A673 (cell line): ENCODE data around the gene DLD. TPM values are rescaled to one million over a fixed set of nuclear protein-coding genes. Genes with fewer than 3 reads are reported as not detected.
"Not testable (repeated sequence)": the region's sequence is repeated elsewhere in the genome, so short reads cannot be mapped to it uniquely, and the experiment has no call there.

Experiments
- BruUV-seq: library from RNA; stranded (reverse); fragments of 400-500 nt; replicated peaks from 2 replicates; lab custom pipeline; 2021; lab: Mats Ljungman, UMichigan
- CTCF ChIA-PET: fragments of 300-600 bp; sonication (Branson Sonifier 250); formaldehyde crosslinking; loops from one replicate; lab custom pipeline; 2022; ENCODE audit warnings: antibody characterized with exemption; lab: Charles Lee
- POLR2A ChIA-PET: fragments of 300-600 bp; sonication (Branson Sonifier 250); formaldehyde crosslinking; loops from one replicate; lab custom pipeline; 2022; ENCODE audit warnings: antibody characterized with exemption; ENCODE audit not compliant: low non-redundant PET; lab: Charles Lee
- DNase-seq: peaks from one replicate; pipeline ENCODE4 v3.0.0-alpha.2; 2015; ENCODE audit warnings: low spot score
- H3K27ac ChIP-seq: fragments of 200-600 bp; sonication (generic); 2 replicates; pipeline ENCODE4 v1.5.1; 2016; ENCODE audit warnings: mixed run types, low read depth, mild to moderate bottlenecking, mixed read lengths, antibody characterized with exemption, low read length; ENCODE audit not compliant: poor library complexity, severe bottlenecking
- H3K27me3 ChIP-seq: fragments of 200-600 bp; sonication (generic); replicated peaks from 2 replicates; pipeline ENCODE4 v1.6.1; 2017; ENCODE audit warnings: mixed run types, low read depth, mild to moderate bottlenecking, mixed read lengths, antibody characterized with exemption, low read length; ENCODE audit not compliant: insufficient read depth, poor library complexity
- H3K36me3 ChIP-seq: fragments of 200-600 bp; sonication (generic); 2 replicates; pipeline ENCODE4 v1.6.1; 2016; ENCODE audit warnings: mixed run types, mild to moderate bottlenecking, mixed read lengths, antibody characterized with exemption, low read length; ENCODE audit not compliant: insufficient read depth, poor library complexity, severe bottlenecking
- H3K4me1 ChIP-seq: fragments of 200-600 bp; sonication (generic); 2 replicates; pipeline ENCODE4 v1.6.1; 2017; ENCODE audit warnings: mixed run types, mild to moderate bottlenecking, mixed read lengths, antibody characterized with exemption, low read length; ENCODE audit not compliant: insufficient read depth, poor library complexity, severe bottlenecking
- H3K4me3 ChIP-seq: fragments of 200-600 bp; sonication (generic); 2 replicates; pipeline ENCODE4 v1.5.1; 2016; ENCODE audit warnings: low read depth, mixed run types, mild to moderate bottlenecking, mixed read lengths, low read length; ENCODE audit not compliant: poor library complexity, severe bottlenecking
- H3K9me3 ChIP-seq: fragments of 200-600 bp; sonication (generic); 2 replicates; pipeline ENCODE4 v1.6.1; 2016; ENCODE audit warnings: mixed run types, low read depth, mild to moderate bottlenecking, mixed read lengths, antibody characterized with exemption, low read length; ENCODE audit not compliant: poor library complexity, severe bottlenecking
- CTCF ChIP-seq: fragments of 300-800, 200-600 bp; sonication (generic); conservative IDR thresholded peaks from 2 replicates; pipeline ENCODE4 v1.5.1; 2017; ENCODE audit warnings: low read depth, mild to moderate bottlenecking, antibody characterized with exemption, low read length, moderate library complexity, mixed read lengths
- EZH2 ChIP-seq: fragments of 200-600 bp; sonication (generic); IDR thresholded peaks from 2 replicates; pipeline ENCODE4 v1.6.1; 2017; ENCODE audit warnings: borderline replicate concordance, low read depth, mild to moderate bottlenecking, mixed read lengths, antibody characterized with exemption, low read length; ENCODE audit not compliant: poor library complexity, severe bottlenecking
- intact Hi-C: fragments of 100-400 bp; cut with micrococcal nuclease; formaldehyde crosslinking; loops from one replicate; pipeline ENCODE4 v1.10.0; 2022; ENCODE audit not compliant: unreplicated experiment
- total RNA-seq: library from RNA; stranded (reverse); gene quantifications from 2 replicates; pipeline ENCODE4 v1.2.3, GENCODE V29; 2021

Gene DLD
- total RNA-seq, 1 experiment from 2014 or later: 121 TPM

- no peaks in the 10 kb centered on the region for H3K9me3 ChIP-seq
- H3K27me3 ChIP-seq: peaks cover 7% of the 10 kb centered on the region
- no TSS peak for BruUV-seq
- ChIA-PET CTCF (no interaction called here), POLR2A (no interaction called here)
- no peak overlapping the region for H3K27ac ChIP-seq
- intact Hi-C loops: no loop called here
- no peaks in the 10 kb centered on the region for H3K4me1 ChIP-seq
- H3K36me3 ChIP-seq: no peaks in the 10 kb centered on the region
- TF ChIP-seq CTCF (no peak), EZH2 (no peak)
- no peak for DNase-seq
- no peak overlapping the region for H3K4me3 ChIP-seq
These were observed 8.2 kb upstream of the DLD start for GRCh38 chr7:107882766-107883165.

GRCh38 chr7:107884066-107884818, 6.7 kb upstream of the DLD start:
- DNase-seq: no peak
- Histone ChIP-seq H3K4me3 (no peak overlapping the region), H3K27ac (no peak overlapping the region), H3K4me1 (no peaks in the 10 kb centered on the region), H3K27me3 (peaks cover 7% of the 10 kb centered on the region), H3K9me3 (no peaks in the 10 kb centered on the region), H3K36me3 (no peaks in the 10 kb centered on the region)
- intact Hi-C loops: no loop called here
- ChIA-PET POLR2A (no interaction called here), CTCF (no interaction called here)
- no TSS peak for BruUV-seq
- TF ChIP-seq CTCF (no peak), EZH2 (no peak)

- H3K27me3 ChIP-seq, H3K27ac ChIP-seq, BruUV-seq, CTCF ChIA-PET, POLR2A ChIA-PET, H3K36me3 ChIP-seq, H3K9me3 ChIP-seq, intact Hi-C loops, H3K4me3 ChIP-seq, DNase-seq: not testable (repeated sequence)
- H3K4me1 ChIP-seq: peaks cover 11% of the 10 kb centered on the region
These were observed 3.2 kb upstream of the DLD start for GRCh38 chr7:107887827-107888226.

GRCh38 chr7:107889992-107890391, 991 bp upstream of the DLD start:
- Histone ChIP-seq H3K27me3 (peaks cover 7% of the 10 kb centered on the region), H3K4me3 (no peak overlapping the region), H3K27ac (no peak overlapping the region), H3K36me3 (peaks cover 16% of the 10 kb centered on the region), H3K9me3 (no peaks in the 10 kb centered on the region), H3K4me1 (peaks cover 11% of the 10 kb centered on the region)
- no peak for DNase-seq
- POLR2A ChIA-PET: no interaction called here
- CTCF ChIA-PET: interaction anchor here (1.2 to 2.1 kb wide), 2 partner anchors 11 to 15 kb away, joined by 4 to 5 read pairs; no protein-coding TSS in a partner anchor
- intact Hi-C loops: no loop called here
- BruUV-seq: no TSS peak
- no peak for TF ChIP-seq EZH2
- TF ChIP-seq CTCF: no peak
